Tibial nerve (tissue), 4 donors: ENCODE data around the gene PPM1M.

ENCODE experiments used
- EP300 ChIP-seq, 2 donors: sonication (generic); formaldehyde crosslinking; IDR thresholded peaks; one replicate each; pipeline ENCODE4 v1.6.1; 2017; ENCODE audit warnings: antibody characterized with exemption in 2 of 2, mild to moderate bottlenecking in 1 of 2
- TF ChIP-seq, protein P1 (sequence below), 5 experiments: fragments of 200-600 bp in 3 of 5; fragments of 450-650 bp in 2 of 5; sonication (generic) in 3 of 5; IDR thresholded peaks; one replicate each; pipeline ENCODE4 v1.5.1; 2016 to 2019; ENCODE audit warnings: antibody characterized with exemption in 5 of 5, mild to moderate bottlenecking in 3 of 5, moderate library complexity in 2 of 5

DNA sequence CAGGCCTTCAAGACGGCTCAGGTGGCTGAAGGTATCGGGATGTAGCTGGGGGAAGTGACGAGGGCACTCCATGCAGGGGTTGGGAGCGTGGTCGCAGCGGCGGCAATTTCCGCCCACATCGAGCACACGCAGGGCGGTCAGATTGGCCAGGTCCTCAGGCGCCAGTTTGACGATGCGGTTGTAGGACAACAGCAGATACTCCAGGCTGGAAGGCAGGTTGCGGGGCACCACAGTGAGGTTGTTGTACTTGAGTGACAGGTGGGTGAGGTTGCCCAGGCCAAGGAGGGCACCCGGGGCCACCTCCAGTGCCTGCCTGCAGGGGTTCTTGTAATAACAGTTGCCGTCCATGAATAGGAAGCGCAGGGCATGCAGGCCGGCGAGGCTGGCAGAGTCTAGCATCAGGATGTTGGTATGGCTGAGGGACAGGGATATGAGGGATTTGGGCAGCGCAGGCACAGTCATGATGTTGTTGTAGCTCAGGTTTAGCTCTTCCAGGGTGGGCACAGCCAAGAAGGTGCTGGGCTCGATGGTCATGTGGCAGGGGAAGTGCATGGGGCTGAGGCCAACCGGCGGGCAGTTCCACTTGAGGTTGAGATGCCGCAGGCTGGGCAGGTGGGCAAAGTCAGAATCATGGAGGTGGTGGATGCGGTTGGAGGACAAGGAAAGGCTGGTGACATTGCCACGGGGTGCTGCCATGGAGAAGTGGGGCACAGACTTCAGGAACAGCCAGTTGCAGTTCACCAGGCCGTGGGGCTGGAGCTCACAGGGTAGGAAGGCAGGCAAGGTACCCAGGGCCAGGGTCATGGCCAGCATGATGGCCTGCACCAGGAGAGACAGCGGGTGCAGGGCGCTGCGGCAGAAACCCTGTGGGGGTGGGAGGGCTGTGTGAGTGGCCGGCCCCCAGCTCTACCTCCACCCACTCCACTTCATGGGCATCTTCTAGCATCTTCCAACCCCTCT is 21.8 kb upstream of the PPM1M start:
- TF ChIP-seq, protein P1, sequence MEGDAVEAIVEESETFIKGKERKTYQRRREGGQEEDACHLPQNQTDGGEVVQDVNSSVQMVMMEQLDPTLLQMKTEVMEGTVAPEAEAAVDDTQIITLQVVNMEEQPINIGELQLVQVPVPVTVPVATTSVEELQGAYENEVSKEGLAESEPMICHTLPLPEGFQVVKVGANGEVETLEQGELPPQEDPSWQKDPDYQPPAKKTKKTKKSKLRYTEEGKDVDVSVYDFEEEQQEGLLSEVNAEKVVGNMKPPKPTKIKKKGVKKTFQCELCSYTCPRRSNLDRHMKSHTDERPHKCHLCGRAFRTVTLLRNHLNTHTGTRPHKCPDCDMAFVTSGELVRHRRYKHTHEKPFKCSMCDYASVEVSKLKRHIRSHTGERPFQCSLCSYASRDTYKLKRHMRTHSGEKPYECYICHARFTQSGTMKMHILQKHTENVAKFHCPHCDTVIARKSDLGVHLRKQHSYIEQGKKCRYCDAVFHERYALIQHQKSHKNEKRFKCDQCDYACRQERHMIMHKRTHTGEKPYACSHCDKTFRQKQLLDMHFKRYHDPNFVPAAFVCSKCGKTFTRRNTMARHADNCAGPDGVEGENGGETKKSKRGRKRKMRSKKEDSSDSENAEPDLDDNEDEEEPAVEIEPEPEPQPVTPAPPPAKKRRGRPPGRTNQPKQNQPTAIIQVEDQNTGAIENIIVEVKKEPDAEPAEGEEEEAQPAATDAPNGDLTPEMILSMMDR (IDR thresholded peaks at IDR 0.05), result no peak
- TF ChIP-seq EP300 (IDR thresholded peaks at IDR 0.05), result no peak
